HepG2 (cell line): ENCODE measurements around the gene CLEC5A. TPM values are rescaled to one million over a fixed set of nuclear protein-coding genes. Genes with fewer than 3 reads are reported as not detected.

Experiments used
- ATAC-seq: fragments of 200-7000 bp; cut with Tn5 transposase; 3 replicates; pipeline ENCODE4 v1.9.1; 2020; ENCODE audit warnings: mild to moderate bottlenecking, moderate library complexity
- BruUV-seq: library from RNA; stranded (reverse); fragments of 400-500 nt; replicated peaks from 2 replicates; lab custom pipeline; 2021; lab: Mats Ljungman, UMichigan
- CTCF ChIA-PET: fragments of 300-600 bp; formaldehyde crosslinking; extraction: SDS; loops from one replicate; lab custom pipeline; 2021; ENCODE audit warnings: low total read pairs, inconsistent platforms, low intra/inter-chr PET ratio; lab: Yijun Ruan, JAX
- POLR2A ChIA-PET: fragments of 350-600 bp; sonication (Branson Sonifier 250); formaldehyde crosslinking; loops from one replicate; lab custom pipeline; 2020; ENCODE audit warnings: antibody characterized with exemption, inconsistent platforms; lab: Yijun Ruan, JAX
- DNase-seq: peaks from one replicate; pipeline ENCODE4 v3.0.0-alpha.2; 2015; ENCODE audit warnings: low spot score
- FAIRE-seq: peaks from 3 replicates; lab custom pipeline; 2011; peaks lifted over from hg19 to GRCh38; lab: Jason Lieb, UNC
- H2AFZ ChIP-seq: one replicate; pipeline ENCODE4 v1.6.1; 2011; ENCODE audit warnings: low read length, inconsistent platforms
- H3K27ac ChIP-seq: fragments of 300-600 bp; 3 replicates; pipeline ENCODE4 v1.8.0; 2011; ENCODE audit warnings: mixed run types, mild to moderate bottlenecking, mixed read lengths, low read length, inconsistent platforms; ENCODE audit not compliant: insufficient read depth; ENCODE audit errors: extremely low read length
- H3K27me3 ChIP-seq, 2 experiments: fragments of 200-600 bp in 1 of 2; 2 replicates in 1 of 2; 3 replicates in 1 of 2; pipeline versions ENCODE4 v1.6.0 to v1.8.0; 2011; ENCODE audit warnings: low read length in 2 of 2, mild to moderate bottlenecking in 2 of 2, moderate library complexity in 2 of 2, inconsistent platforms in 1 of 2; ENCODE audit not compliant: insufficient read depth in 2 of 2, control insufficient read depth in 1 of 2
- H3K36me3 ChIP-seq, 2 experiments: fragments of 200-600 bp in 1 of 2; replicated peaks in 1 of 2; 2 replicates in 1 of 2; 3 replicates in 1 of 2; pipeline versions ENCODE4 v1.5.1 to v1.8.0; 2011; ENCODE audit warnings: low read length in 2 of 2, inconsistent platforms in 1 of 2; ENCODE audit not compliant: insufficient read depth in 2 of 2, control insufficient read depth in 1 of 2
- H3K4me1 ChIP-seq: 2 replicates; pipeline ENCODE4 v1.5.1; 2012; ENCODE audit warnings: low read length, inconsistent platforms; ENCODE audit not compliant: insufficient read depth
- H3K4me2 ChIP-seq: 2 replicates; pipeline ENCODE4 v1.6.0; 2011; ENCODE audit warnings: low read depth, low read length, inconsistent platforms
- H3K4me3 ChIP-seq, 3 experiments: fragments of 200-600 bp in 1 of 3; sonication (generic), shearing (Covaris generic) in 1 of 3; replicated peaks in 1 of 3; 2 replicates each; pipeline ENCODE4 v1.5.1; 2011 to 2016; ENCODE audit warnings: low read length in 3 of 3, inconsistent platforms in 2 of 3, low read depth in 2 of 3, mild to moderate bottlenecking in 2 of 3, control low read depth in 1 of 3, mixed read lengths in 1 of 3; ENCODE audit not compliant: insufficient read depth in 1 of 3
- H3K79me2 ChIP-seq: one replicate; pipeline ENCODE4 v1.6.1; 2011; ENCODE audit warnings: low read length, inconsistent platforms; ENCODE audit not compliant: insufficient read depth
- H3K9ac ChIP-seq: 2 replicates; pipeline ENCODE4 v1.6.0; 2011; ENCODE audit warnings: mild to moderate bottlenecking, low read depth, low read length, inconsistent platforms; ENCODE audit not compliant: insufficient read depth
- H3K9me3 ChIP-seq: 2 replicates; pipeline ENCODE4 v1.5.1; 2012; ENCODE audit warnings: mild to moderate bottlenecking, low read length
- H4K20me1 ChIP-seq: 2 replicates; pipeline ENCODE4 v1.6.0; 2011; ENCODE audit warnings: inconsistent platforms, mild to moderate bottlenecking, low read length, moderate library complexity; ENCODE audit not compliant: insufficient read depth
- CAMTA2 ChIP-seq: sonication (generic); formaldehyde crosslinking; IDR thresholded peaks from 2 replicates; pipeline ENCODE4 v1.4.0; 2020; ENCODE audit warnings: mild to moderate bottlenecking, missing genetic modification reagents, borderline replicate concordance
- ETV6 ChIP-seq: sonication (generic); formaldehyde crosslinking; conservative IDR thresholded peaks from 2 replicates; pipeline ENCODE4 v1.4.0; 2020; ENCODE audit warnings: missing genetic modification reagents
- GTF2F1 ChIP-seq: fragments of 150-350 bp; IDR thresholded peaks from 2 replicates; pipeline ENCODE4 v1.6.1; 2014; ENCODE audit warnings: low read length
- IRX3 ChIP-seq: sonication (generic); formaldehyde crosslinking; IDR thresholded peaks from 2 replicates; pipeline ENCODE4 v1.8.1; 2023; ENCODE audit warnings: mild to moderate bottlenecking, low read depth, missing genetic modification reagents, borderline replicate concordance
- RCOR2 ChIP-seq: IDR thresholded peaks from 2 replicates; pipeline ENCODE4 v1.6.1; 2016; ENCODE audit warnings: missing biosample characterization, missing genetic modification reagents
- RORA ChIP-seq: sonication (generic); formaldehyde crosslinking; IDR thresholded peaks from 2 replicates; pipeline ENCODE4 v1.5.0; 2020; ENCODE audit warnings: mild to moderate bottlenecking, missing genetic modification reagents, moderate library complexity
- SAFB2 ChIP-seq: sonication (generic); formaldehyde crosslinking; IDR thresholded peaks from 2 replicates; pipeline ENCODE4 v1.5.1; 2020; ENCODE audit warnings: missing genetic modification reagents, low read depth, mild to moderate bottlenecking, borderline replicate concordance
- STAT6 ChIP-seq: sonication (generic); formaldehyde crosslinking; IDR thresholded peaks from 2 replicates; pipeline ENCODE4 v1.4.0; 2020; ENCODE audit warnings: missing genetic modification reagents, mild to moderate bottlenecking, borderline replicate concordance
- TAF15 ChIP-seq: fragments of 200-400 bp; formaldehyde crosslinking; IDR thresholded peaks from one replicate; pipeline ENCODE4 v1.6.1; 2018; ENCODE audit warnings: mild to moderate bottlenecking, low read depth, low read length; ENCODE audit not compliant: poor library complexity, severe bottlenecking
- ZFP90 ChIP-seq: sonication (generic); formaldehyde crosslinking; IDR thresholded peaks from 2 replicates; pipeline ENCODE4 v1.8.0; 2022; ENCODE audit warnings: missing genetic modification reagents, mild to moderate bottlenecking, inconsistent platforms, borderline replicate concordance
- ZFY ChIP-seq: sonication (generic); formaldehyde crosslinking; IDR thresholded peaks from 2 replicates; pipeline ENCODE4 v1.4.0; 2020; ENCODE audit warnings: missing genetic modification reagents
- ZMYM3 ChIP-seq: sonication (generic); formaldehyde crosslinking; IDR thresholded peaks from 2 replicates; pipeline ENCODE4 v1.5.1; 2020; ENCODE audit warnings: mild to moderate bottlenecking, missing genetic modification reagents
- ZNF224 ChIP-seq: sonication (generic); formaldehyde crosslinking; IDR thresholded peaks from 2 replicates; pipeline ENCODE4 v1.5.0; 2020; ENCODE audit warnings: mild to moderate bottlenecking, missing genetic modification reagents
- ZNF362 ChIP-seq: sonication (generic); formaldehyde crosslinking; IDR thresholded peaks from 2 replicates; pipeline ENCODE4 v1.4.0; 2020; ENCODE audit warnings: missing genetic modification reagents, mild to moderate bottlenecking, borderline replicate concordance
- ZNF570 ChIP-seq: sonication (generic); formaldehyde crosslinking; IDR thresholded peaks from 2 replicates; pipeline ENCODE4 v1.4.0; 2020; ENCODE audit warnings: mild to moderate bottlenecking, missing genetic modification reagents, borderline replicate concordance
- WGBS: methylation state at CpG from one replicate; pipeline ENCODE4 v1.1.6; 2017; ENCODE audit warnings: low lambda C conversion rate; 5-methylcytosine and 5-hydroxymethylcytosine counted together
- in situ Hi-C: cut with HindIII; loops from 2 replicates; pipeline ENCODE4 v1.10.0; 2017; ENCODE audit warnings: low pct_unique_long_range_greater_than_20kb; ENCODE audit not compliant: extremely low pct_ligation_motif_present
- intact Hi-C: fragments of 100-400 bp; cut with micrococcal nuclease; formaldehyde crosslinking; loops from one replicate; pipeline ENCODE4 v1.10.0; 2022; ENCODE audit not compliant: unreplicated experiment
- polyA plus RNA-seq, 8 experiments: library from polyadenylated mRNA; depleted of rRNA in 3 of 8; stranded (reverse) in 7 of 8; unstranded in 1 of 8; fragments of >200 nt; fragmentation: Illumina TruSeq in 4 of 8; extraction: Trizol in 4 of 8; gene quantifications; 2 replicates each; pipeline versions ENCODE4 v1.2.1 to v1.2.3, GENCODE V29; 2011 to 2016; ENCODE audit warnings: low read depth in 4 of 8, missing spikeins in 1 of 8, mixed read lengths in 1 of 8; ENCODE audit not compliant: insufficient read depth in 1 of 8
- total RNA-seq, 5 experiments: library from RNA; depleted of rRNA; stranded (reverse); fragments of >200 nt; fragmentation: Illumina TruSeq; extraction: Trizol; gene quantifications; 2 replicates each; pipeline ENCODE4 v1.2.3, GENCODE V29; 2016; ENCODE audit warnings: low read depth in 1 of 5

The CLEC5A gene
- total and polyA plus RNA-seq, 2 of the 13 experiments (the other 11 are each of a cell fraction or from before 2014, with no cell fraction given) = not detected

GRCh38 chr7:141993354-141993753 lies 46.6 kb upstream of the CLEC5A start:
- H3K4me1 ChIP-seq = no peaks in the 10 kb centered on the region
- H3K79me2 ChIP-seq = no peaks in the 10 kb centered on the region
- FAIRE-seq (no peak), ATAC-seq (no peak), DNase-seq (no peak)
- no peak overlapping the region for H2AFZ ChIP-seq
- no peak overlapping the region for H3K9ac ChIP-seq
- H3K9me3 ChIP-seq = no peaks in the 10 kb centered on the region
- intact Hi-C loops = no loop called here
- H4K20me1 ChIP-seq = no peaks in the 10 kb centered on the region
- no peak overlapping the region for H3K27ac ChIP-seq
- in situ Hi-C loops = no loop called here
- no TSS peak for BruUV-seq
- ChIA-PET POLR2A (no interaction called here), CTCF (no interaction called here)
- TF ChIP-seq GTF2F1 = no peak
- TF ChIP-seq RORA (CRISPR knock-in tag) = no peak
- TF ChIP-seq SAFB2 (CRISPR knock-in tag) = no peak
- no peak for TF ChIP-seq ZFP90 (CRISPR knock-in tag)
- TF ChIP-seq ZFY (CRISPR knock-in tag) = no peak
- no peak for TF ChIP-seq TAF15
- no peak for TF ChIP-seq ZNF362 (CRISPR knock-in tag)
- TF ChIP-seq IRX3 (CRISPR knock-in tag) = no peak
- TF ChIP-seq ZNF224 (CRISPR knock-in tag) = no peak
- TF ChIP-seq CAMTA2 (CRISPR knock-in tag) = no peak
- TF ChIP-seq STAT6 (CRISPR knock-in tag) = no peak
- TF ChIP-seq ZNF570 = no peak
- no peak for TF ChIP-seq RCOR2 (CRISPR knock-in tag)
- TF ChIP-seq ETV6 (CRISPR knock-in tag) = no peak
- TF ChIP-seq ZMYM3 (CRISPR knock-in tag) = no peak
- no peaks in the 10 kb centered on the region for H3K27me3 ChIP-seq
- no peaks in the 10 kb centered on the region for H3K36me3 ChIP-seq
- H3K4me3 ChIP-seq = no peak overlapping the region
- no peak overlapping the region for H3K4me2 ChIP-seq
- 52% methylated on average over 1 of the region's 1 CpG for WGBS
